DOHH2 (cell line): Measurements from ENCODE around the gene FSD1L.

Experiments used
- H3F3A ChIP-seq: fragments of 200-600 bp; sonication (generic), shearing (Covaris generic); 2 replicates; pipeline ENCODE4 v1.6.0; 2016; ENCODE audit warnings: antibody characterized with exemption, mild to moderate bottlenecking; ENCODE audit not compliant: control insufficient read depth, insufficient read depth
- H3K27ac ChIP-seq: fragments of 200-600 bp; sonication (generic); 2 replicates; pipeline ENCODE4 v1.5.1; 2014; ENCODE audit warnings: low read depth, mild to moderate bottlenecking, low read length, moderate library complexity
- H3K27me3 ChIP-seq: fragments of 200-600 bp; sonication (generic); 2 replicates; pipeline ENCODE4 v1.6.1; 2014; ENCODE audit warnings: mild to moderate bottlenecking, low read length, mixed read lengths; ENCODE audit not compliant: control insufficient read depth
- H3K36me3 ChIP-seq: fragments of 200-600 bp; sonication (generic); 2 replicates; pipeline ENCODE4 v1.6.1; 2014; ENCODE audit warnings: mild to moderate bottlenecking, low read length, moderate library complexity, mixed read lengths; ENCODE audit not compliant: control insufficient read depth
- H3K4me1 ChIP-seq: fragments of 200-600 bp; sonication (generic); 2 replicates; pipeline ENCODE4 v1.6.1; 2014; ENCODE audit warnings: mild to moderate bottlenecking, low read length, mixed read lengths; ENCODE audit not compliant: control insufficient read depth
- H3K4me2 ChIP-seq: fragments of 200-600 bp; sonication (generic); 2 replicates; pipeline ENCODE4 v1.6.0; 2014; ENCODE audit warnings: mild to moderate bottlenecking, low read length, moderate library complexity
- H3K4me3 ChIP-seq: fragments of 200-600 bp; sonication (generic); 2 replicates; pipeline ENCODE4 v1.5.1; 2014; ENCODE audit warnings: mild to moderate bottlenecking, low read length, mixed read lengths
- H3K79me2 ChIP-seq: fragments of 200-600 bp; sonication (generic); 2 replicates; pipeline ENCODE4 v1.6.1; 2014; ENCODE audit warnings: mild to moderate bottlenecking, low read length, mixed read lengths; ENCODE audit not compliant: control insufficient read depth
- H3K9me2 ChIP-seq: fragments of 200-600 bp; sonication (generic); replicated peaks from 2 replicates; pipeline ENCODE4 v1.6.1; 2014; ENCODE audit warnings: mild to moderate bottlenecking, low read length, mixed read lengths; ENCODE audit not compliant: control insufficient read depth
- H3K9me3 ChIP-seq: fragments of 200-600 bp; sonication (generic); 2 replicates; pipeline ENCODE4 v1.6.1; 2014; ENCODE audit warnings: antibody characterized with exemption, low read length, mixed read lengths; ENCODE audit not compliant: control insufficient read depth, insufficient read depth
- H4K20me1 ChIP-seq: fragments of 200-600 bp; sonication (generic); 2 replicates; pipeline ENCODE4 v1.6.0; 2014; ENCODE audit warnings: low read depth, mild to moderate bottlenecking, antibody characterized with exemption, low read length, moderate library complexity; ENCODE audit not compliant: control insufficient read depth, insufficient read depth
- EZH2phosphoT487 ChIP-seq: fragments of 200-600 bp; sonication (generic); IDR thresholded peaks from 2 replicates; pipeline ENCODE4 v1.6.1; 2017; ENCODE audit warnings: borderline replicate concordance, mild to moderate bottlenecking, antibody characterized with exemption, low read length, moderate library complexity, mixed read lengths
- TF ChIP-seq, protein P1 (sequence below): fragments of 200-600 bp; sonication (generic); IDR thresholded peaks from one replicate; pipeline ENCODE4 v1.5.1; 2014; ENCODE audit warnings: antibody characterized with exemption, mild to moderate bottlenecking, low read depth, low read length; ENCODE audit not compliant: poor library complexity, severe bottlenecking

FSD1L gene

DNA sequence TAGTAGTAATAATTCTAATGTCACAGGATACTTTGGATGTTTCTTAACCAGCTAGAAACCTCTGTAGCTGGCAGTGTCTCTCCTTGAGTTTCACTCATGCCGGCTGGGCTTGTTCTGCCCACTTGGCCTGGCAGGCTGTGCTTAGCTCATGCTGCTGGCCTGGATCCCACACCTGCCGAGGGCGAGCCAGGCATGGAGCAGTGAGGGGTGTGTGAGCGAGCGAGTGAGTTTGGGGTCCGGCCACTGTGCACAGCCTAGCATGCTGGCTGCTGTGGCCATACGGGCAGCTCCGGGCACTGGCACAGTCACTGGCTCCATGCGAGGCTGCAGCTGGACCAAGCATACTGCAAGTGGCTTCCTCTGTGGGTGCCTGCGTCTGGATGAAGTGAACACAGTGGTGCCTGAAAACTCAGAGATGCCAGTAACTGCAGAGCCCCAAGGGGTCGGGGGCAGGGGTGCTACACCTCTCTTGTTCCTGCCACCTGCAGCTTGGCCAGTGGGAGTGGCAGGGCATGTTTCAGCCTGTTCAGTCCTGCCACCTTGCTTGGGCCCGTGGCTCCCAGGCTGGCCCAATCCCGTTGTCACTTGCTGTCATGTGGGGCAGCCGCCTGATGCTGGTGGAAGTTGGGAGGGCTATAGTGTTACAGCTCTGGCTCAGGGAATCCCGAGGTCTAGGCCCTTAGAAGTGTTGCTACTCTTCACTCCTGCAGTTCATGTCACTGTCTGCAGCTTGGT is 9.9 kb downstream of the FSD1L start:
- H3K4me2 ChIP-seq = no peak overlapping the region
- no peak overlapping the region for H3K4me3 ChIP-seq
- no peaks in the 10 kb centered on the region for H3F3A ChIP-seq
- peaks cover 11% of the 10 kb centered on the region for H3K4me1 ChIP-seq
- TF ChIP-seq, protein P1, sequence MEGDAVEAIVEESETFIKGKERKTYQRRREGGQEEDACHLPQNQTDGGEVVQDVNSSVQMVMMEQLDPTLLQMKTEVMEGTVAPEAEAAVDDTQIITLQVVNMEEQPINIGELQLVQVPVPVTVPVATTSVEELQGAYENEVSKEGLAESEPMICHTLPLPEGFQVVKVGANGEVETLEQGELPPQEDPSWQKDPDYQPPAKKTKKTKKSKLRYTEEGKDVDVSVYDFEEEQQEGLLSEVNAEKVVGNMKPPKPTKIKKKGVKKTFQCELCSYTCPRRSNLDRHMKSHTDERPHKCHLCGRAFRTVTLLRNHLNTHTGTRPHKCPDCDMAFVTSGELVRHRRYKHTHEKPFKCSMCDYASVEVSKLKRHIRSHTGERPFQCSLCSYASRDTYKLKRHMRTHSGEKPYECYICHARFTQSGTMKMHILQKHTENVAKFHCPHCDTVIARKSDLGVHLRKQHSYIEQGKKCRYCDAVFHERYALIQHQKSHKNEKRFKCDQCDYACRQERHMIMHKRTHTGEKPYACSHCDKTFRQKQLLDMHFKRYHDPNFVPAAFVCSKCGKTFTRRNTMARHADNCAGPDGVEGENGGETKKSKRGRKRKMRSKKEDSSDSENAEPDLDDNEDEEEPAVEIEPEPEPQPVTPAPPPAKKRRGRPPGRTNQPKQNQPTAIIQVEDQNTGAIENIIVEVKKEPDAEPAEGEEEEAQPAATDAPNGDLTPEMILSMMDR = no peak
- no peak for TF ChIP-seq EZH2phosphoT487
- H3K79me2 ChIP-seq = peaks cover 58% of the 10 kb centered on the region
- H3K27me3 ChIP-seq = no peaks in the 10 kb centered on the region
- H4K20me1 ChIP-seq = no peaks in the 10 kb centered on the region
- peaks cover 6% of the 10 kb centered on the region; the same call in 1 of the 2 replicates for H3K36me3 ChIP-seq
- H3K27ac ChIP-seq = no peak overlapping the region
- no peaks in the 10 kb centered on the region for H3K9me2 ChIP-seq
- H3K9me3 ChIP-seq = peaks cover 21% of the 10 kb centered on the region

DNA sequence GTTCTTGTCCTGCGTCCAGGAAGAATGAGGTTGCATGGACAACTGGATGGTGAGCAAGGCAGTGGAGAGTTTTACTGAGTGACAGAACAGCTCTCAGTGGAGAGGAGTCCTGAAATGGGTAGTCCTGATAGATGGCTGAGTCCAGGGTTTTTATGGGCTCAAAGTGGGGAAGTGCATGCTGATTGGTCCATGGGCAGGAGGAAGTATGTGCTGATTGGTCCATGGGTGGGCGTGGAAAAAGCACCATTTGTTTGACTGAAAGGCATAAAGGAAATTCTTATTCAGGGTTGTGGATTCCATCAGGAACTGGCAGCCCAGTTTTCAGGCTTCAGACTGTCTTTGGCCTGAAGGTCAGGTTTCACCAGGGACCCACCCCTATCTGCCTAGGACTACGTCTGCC is 10.6 kb downstream of the FSD1L start:
- Histone ChIP-seq H3K79me2 (peaks cover 58% of the 10 kb centered on the region), H3K27ac (no peak overlapping the region)
- TF ChIP-seq, protein P1 = no peak
- no peak for TF ChIP-seq EZH2phosphoT487

DNA sequence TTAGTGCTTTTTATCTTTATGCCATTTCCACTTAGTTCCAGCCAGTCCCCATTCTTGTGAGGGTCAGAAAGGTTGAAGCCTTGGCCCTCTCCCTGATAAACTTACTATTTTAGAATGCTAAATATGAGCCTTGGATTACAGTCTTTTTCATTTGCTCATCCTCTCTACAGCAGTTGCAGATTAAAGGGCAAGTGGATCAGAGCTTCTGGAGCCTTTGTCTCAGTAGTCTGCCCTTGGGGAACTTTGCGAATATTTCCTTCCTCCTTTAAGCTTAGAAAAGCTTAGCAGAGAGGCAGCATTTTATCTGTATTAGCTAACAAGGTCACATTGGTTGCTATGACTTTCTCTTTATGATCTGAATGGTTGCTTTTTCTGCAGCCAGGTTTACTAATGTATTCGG is 11.5 kb downstream of the FSD1L start:
- H3K27ac ChIP-seq = no peak overlapping the region
- H3K27me3 ChIP-seq = no peaks in the 10 kb centered on the region
- no peak overlapping the region for H3K4me2 ChIP-seq
- H3K9me2 ChIP-seq = no peaks in the 10 kb centered on the region
- no peak overlapping the region for H3K4me3 ChIP-seq
- 0 out of 2 replicates have a peak, but pooled peaks cover 2% of the 10 kb centered on the region for H3F3A ChIP-seq
- H3K79me2 ChIP-seq = peaks cover 56% of the 10 kb centered on the region
- TF ChIP-seq EZH2phosphoT487 = no peak
- TF ChIP-seq, protein P1 = no peak
- H3K4me1 ChIP-seq = peaks cover 11% of the 10 kb centered on the region
- H3K9me3 ChIP-seq = peaks cover 21% of the 10 kb centered on the region
- H3K36me3 ChIP-seq = peaks cover 10% of the 10 kb centered on the region
- H4K20me1 ChIP-seq = no peaks in the 10 kb centered on the region

More for the DNA sequence above, 10.6 kb downstream of the FSD1L start:
- H3K4me1 ChIP-seq = peaks cover 11% of the 10 kb centered on the region
- H3K4me3 ChIP-seq = no peak overlapping the region
- no peaks in the 10 kb centered on the region for H4K20me1 ChIP-seq
- H3K9me3 ChIP-seq = peaks cover 21% of the 10 kb centered on the region
- no peaks in the 10 kb centered on the region for H3K27me3 ChIP-seq
- H3K36me3 ChIP-seq = peaks cover 6% of the 10 kb centered on the region; the same call in 1 of the 2 replicates
- no peaks in the 10 kb centered on the region for H3F3A ChIP-seq
- H3K9me2 ChIP-seq = no peaks in the 10 kb centered on the region
- H3K4me2 ChIP-seq = no peak overlapping the region
